ENCODE measurements around the gene PSENEN. TPM values are rescaled to one million over a fixed set of nuclear protein-coding genes. Genes with fewer than 3 reads are reported as not detected.

Gene PSENEN
- total and polyA plus RNA-seq, 2 of the 8 experiments (the other 6 are each of a cell fraction or from before 2014, with no cell fraction given) = 66.7 to 75.3 TPM

DNA sequence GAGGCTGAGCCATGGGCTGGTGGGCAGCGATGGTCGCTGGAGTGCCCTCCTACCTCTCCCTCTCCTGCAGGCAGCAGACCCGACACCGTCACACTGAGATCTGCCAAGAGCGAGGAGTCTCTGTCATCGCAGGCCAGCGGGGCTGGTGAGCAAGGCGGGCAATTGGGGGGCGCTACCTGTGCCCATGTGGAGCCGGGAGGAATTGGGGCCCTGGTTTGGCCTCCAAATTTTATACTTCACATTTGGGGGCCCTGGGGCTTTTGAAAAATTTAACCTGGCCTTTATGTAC lies 39.8 kb downstream of the PSENEN start:
- Histone ChIP-seq H3K9ac (replicated peaks in 1 of 4; ENCODE audit: extremely low read depth in 1 of 4, low read depth in 3 of 4, low read length in 3 of 4) (no peak overlapping the region), H3K36me3 (ENCODE audit: control insufficient read depth in 2 of 4, insufficient read depth in 4 of 4, low read length in 3 of 4) (no peaks in the 10 kb centered on the region), H3K79me1 (ENCODE audit: low read depth, low read length) (no peaks in the 10 kb centered on the region), H3K27me3 (replicated peaks in 1 of 4; ENCODE audit: control insufficient read depth in 3 of 4, extremely low read depth in 1 of 4, insufficient read depth in 3 of 4, low read length in 3 of 4) (no peaks in the 10 kb centered on the region; a peak in 1 of 7 replicates), H3K4me1 (replicated peaks in 1 of 4; ENCODE audit: control insufficient read depth in 3 of 4, insufficient read depth in 4 of 4, low read length in 3 of 4) (peaks cover 0 to 12% (median 4%) of the 10 kb centered on the region in 4 experiments; a peak in 6 of 7 replicates), H3K79me2 (ENCODE audit: control insufficient read depth in 1 of 2, insufficient read depth in 2 of 2, low read length in 2 of 2) (no peaks in the 10 kb centered on the region), H4K91ac (replicated peaks; ENCODE audit: insufficient read length, low read length) (no peak overlapping the region), H3K18ac (ENCODE audit: extremely low read depth, low read length) (peak overlapping the region; percentile 87), H4K5ac (ENCODE audit: insufficient read length, low read depth, low read length) (no peak overlapping the region), H2BK5ac (ENCODE audit: low read depth, low read length) (no peak overlapping the region), H3K56ac (replicated peaks; ENCODE audit: insufficient read length, low read depth, low read length) (no peak overlapping the region), H3K23me2 (ENCODE audit: low read depth, low read length) (peaks cover 11% of the 10 kb centered on the region), H4K8ac (ENCODE audit: extremely low read depth, insufficient read depth, low read length) (peak overlapping the region; percentile 81; the same call in 1 of the 2 replicates), H2BK20ac (ENCODE audit: low read length) (no peak overlapping the region), H2BK120ac (replicated peaks; ENCODE audit: low read depth, low read length) (no peak overlapping the region), H3K23ac (ENCODE audit: insufficient read length) (no peak overlapping the region), H3K14ac (ENCODE audit: insufficient read length) (no peak overlapping the region), H4K20me1 (replicated peaks in 1 of 2; ENCODE audit: control insufficient read depth in 1 of 2, insufficient read depth in 2 of 2, low read length in 2 of 2) (peaks cover 3 to 12% of the 10 kb centered on the region in 2 experiments), H3K4me2 (ENCODE audit: insufficient read depth in 1 of 2, low read depth in 2 of 2, low read length in 2 of 2) (peak overlapping the region; percentile 67 to 85), H3K4ac (replicated peaks; ENCODE audit: insufficient read length, low read depth, low read length) (no peak overlapping the region), H3K4me3 (ENCODE audit: extremely low read depth in 1 of 4, insufficient read depth in 2 of 4, low read depth in 3 of 4, low read length in 4 of 4) (peak overlapping the region; percentile 42 to 72 (median 66)), H2AFZ (ENCODE audit: low read length) (no peak overlapping the region), H2BK12ac (ENCODE audit: low read depth, low read length) (no peak overlapping the region), H2AK5ac (ENCODE audit: low read depth, low read length) (no peak overlapping the region), H3K9me3 (ENCODE audit: insufficient read depth in 2 of 2, low read depth in 1 of 2, low read length in 1 of 2) (no peaks in the 10 kb centered on the region), H3K27ac (ENCODE audit: low read depth, low read length) (no peak overlapping the region), H2BK15ac (ENCODE audit: low read length) (peak overlapping the region; percentile 95; the same call in 1 of the 2 replicates)
- TF ChIP-seq POU5F1 (IDR thresholded peaks at IDR 0.05; ENCODE audit: low read depth, low read length) = no peak
- TF ChIP-seq CREB1 (IDR thresholded peaks at IDR 0.05) = 0 out of 2 replicates have a peak, but pooled peaks have one; percentile 15
- DNase-seq (ENCODE audit: low read depth in 1 of 2, low spot score in 2 of 2) (no peak), FAIRE-seq (no peak)
- CTCF ChIA-PET (ENCODE audit: partially characterized antibody) = interaction anchor here (0.6 to 1.5 kb wide), 8 partner anchors 16 to 125 kb away, joined by 3 to 5 read pairs (median 3); no protein-coding TSS in a partner anchor
- WGBS, 2 experiments (ENCODE audit: extremely low coverage in 1 of 2, insufficient coverage in 1 of 2, insufficient read length in 1 of 2, insufficient replicate concordance in 2 of 2, low coverage in 1 of 2, low lambda C conversion rate in 2 of 2, missing lambda C conversion rate in 1 of 2) = 24% methylated on average over 10 of the region's 10 CpGs; no CpG with 5 or more reads in 1 of the 2 experiments
- POLR2A ChIA-PET (ENCODE audit: partially characterized antibody) = interaction anchor here (1.0 to 1.8 kb wide), 3 partner anchors 40 to 45 kb away, joined by 3 to 7 read pairs (median 4); partner anchors contain the start of genes PSENEN and U2AF1L4

Data from H1 (cell line).